IPS DF 6.9 (cell line): ENCODE measurements around the gene CADM2.

Experiments
- DNase-seq: peaks from one replicate; pipeline ENCODE4 v3.0.0-alpha.2; 2013; ENCODE audit warnings: low read depth, low spot score
- H3K27ac ChIP-seq: one replicate; pipeline ENCODE4 v1.5.1; 2013; ENCODE audit warnings: low read length, control low read depth
- H3K27me3 ChIP-seq: 2 replicates; pipeline ENCODE4 v1.6.1; 2013; ENCODE audit warnings: mild to moderate bottlenecking, low read length; ENCODE audit not compliant: control insufficient read depth, insufficient read depth
- H3K36me3 ChIP-seq: 2 replicates; pipeline ENCODE4 v1.6.1; 2013; ENCODE audit warnings: low read length; ENCODE audit not compliant: control insufficient read depth, insufficient read depth
- H3K4me1 ChIP-seq: 2 replicates; pipeline ENCODE4 v1.6.1; 2013; ENCODE audit warnings: low read length; ENCODE audit not compliant: control insufficient read depth, insufficient read depth
- H3K4me3 ChIP-seq: 2 replicates; pipeline ENCODE4 v1.5.1; 2013; ENCODE audit warnings: mild to moderate bottlenecking, low read length
- H3K9me3 ChIP-seq: 2 replicates; pipeline ENCODE4 v1.6.1; 2013; ENCODE audit warnings: low read length, inconsistent platforms; ENCODE audit not compliant: control insufficient read depth, insufficient read depth
- WGBS: extraction: QIAGEN DNeasy Blood & Tissue Kit; methylation state at CpG from one replicate; pipeline ENCODE4 v1.1.7; 2013; ENCODE audit warnings: mixed read lengths, missing lambda C conversion rate; ENCODE audit not compliant: insufficient read length, insufficient coverage; 5-methylcytosine and 5-hydroxymethylcytosine counted together

Gene CADM2

GRCh38 chr3:85862893-85863455 is 904.2 kb downstream of the CADM2 start:
- Histone ChIP-seq H3K27me3 (no peaks in the 10 kb centered on the region), H3K4me1 (no peaks in the 10 kb centered on the region), H3K27ac (no peak overlapping the region), H3K36me3 (no peaks in the 10 kb centered on the region), H3K4me3 (no peak overlapping the region), H3K9me3 (no peaks in the 10 kb centered on the region)
- no peak for DNase-seq

- Histone ChIP-seq H3K9me3 (no peaks in the 10 kb centered on the region), H3K4me1 (no peaks in the 10 kb centered on the region), H3K27ac (no peak overlapping the region), H3K4me3 (no peak overlapping the region), H3K27me3 (no peaks in the 10 kb centered on the region), H3K36me3 (no peaks in the 10 kb centered on the region)
- no peak for DNase-seq
- WGBS = no CpG with 5 or more reads among the region's 1 CpG
These were observed 906.1 kb downstream of the CADM2 start for GRCh38 chr3:85864896-85865295.

GRCh38 chr3:85867072-85867471 is 908.3 kb downstream of the CADM2 start:
- Histone ChIP-seq H3K27ac (no peak overlapping the region), H3K27me3 (no peaks in the 10 kb centered on the region), H3K36me3 (no peaks in the 10 kb centered on the region), H3K4me1 (no peaks in the 10 kb centered on the region), H3K9me3 (no peaks in the 10 kb centered on the region), H3K4me3 (no peak overlapping the region)
- WGBS = no CpG with 5 or more reads among the region's 3 CpGs
- DNase-seq = no peak

GRCh38 chr3:85875589-85875988 is 916.8 kb downstream of the CADM2 start:
- H3K27ac ChIP-seq = no peak overlapping the region
- no peak overlapping the region for H3K4me3 ChIP-seq
- DNase-seq = no peak
- H3K27me3 ChIP-seq = no peaks in the 10 kb centered on the region
- no peaks in the 10 kb centered on the region for H3K9me3 ChIP-seq
- no peaks in the 10 kb centered on the region for H3K36me3 ChIP-seq
- H3K4me1 ChIP-seq = no peaks in the 10 kb centered on the region

GRCh38 chr3:85877631-85878030 is 918.8 kb downstream of the CADM2 start:
- Histone ChIP-seq H3K4me3 (no peak overlapping the region), H3K36me3 (no peaks in the 10 kb centered on the region), H3K27ac (no peak overlapping the region), H3K9me3 (no peaks in the 10 kb centered on the region), H3K4me1 (0 out of 2 replicates have a peak, but pooled peaks cover 1% of the 10 kb centered on the region), H3K27me3 (no peaks in the 10 kb centered on the region)
- no peak for DNase-seq

GRCh38 chr3:85881833-85882393 is 923.1 kb downstream of the CADM2 start:
- DNase-seq = no peak
- no CpG with 5 or more reads among the region's 6 CpGs for WGBS
- H3K9me3 ChIP-seq = no peaks in the 10 kb centered on the region
- H3K27me3 ChIP-seq = no peaks in the 10 kb centered on the region
- no peak overlapping the region for H3K27ac ChIP-seq
- H3K4me3 ChIP-seq = no peak overlapping the region
- 0 out of 2 replicates have a peak, but pooled peaks cover 1% of the 10 kb centered on the region for H3K4me1 ChIP-seq
- no peaks in the 10 kb centered on the region for H3K36me3 ChIP-seq

GRCh38 chr3:85890043-85890555 is 931.3 kb downstream of the CADM2 start:
- WGBS = no CpG with 5 or more reads among the region's 3 CpGs
- DNase-seq = no peak

GRCh38 chr3:85903434-85903833 is 944.6 kb downstream of the CADM2 start:
- no peak overlapping the region for H3K4me3 ChIP-seq
- no peak for DNase-seq
- no peaks in the 10 kb centered on the region for H3K9me3 ChIP-seq
- no peak overlapping the region for H3K27ac ChIP-seq
- no peaks in the 10 kb centered on the region for H3K27me3 ChIP-seq
- WGBS = no CpG with 5 or more reads among the region's 5 CpGs
- no peaks in the 10 kb centered on the region for H3K36me3 ChIP-seq
- no peaks in the 10 kb centered on the region for H3K4me1 ChIP-seq

More at GRCh38 chr3:85890043-85890555, 931.3 kb downstream of the CADM2 start:
- H3K4me3 ChIP-seq = no peak overlapping the region
- H3K4me1 ChIP-seq = peaks cover 1% of the 10 kb centered on the region; the same call in 1 of the 2 replicates
- no peaks in the 10 kb centered on the region for H3K27me3 ChIP-seq
- no peak overlapping the region for H3K27ac ChIP-seq
- no peaks in the 10 kb centered on the region for H3K36me3 ChIP-seq
- no peaks in the 10 kb centered on the region for H3K9me3 ChIP-seq

GRCh38 chr3:85912980-85913379 is 954.2 kb downstream of the CADM2 start:
- Histone ChIP-seq H3K9me3 (no peaks in the 10 kb centered on the region), H3K27ac (no peak overlapping the region), H3K36me3 (no peaks in the 10 kb centered on the region), H3K4me3 (no peak overlapping the region), H3K4me1 (no peaks in the 10 kb centered on the region), H3K27me3 (no peaks in the 10 kb centered on the region)
- no peak for DNase-seq
- no CpG with 5 or more reads among the region's 2 CpGs for WGBS

GRCh38 chr3:85922374-85922773 is 963.6 kb downstream of the CADM2 start:
- WGBS = no CpG with 5 or more reads among the region's 3 CpGs
- Histone ChIP-seq H3K9me3 (no peaks in the 10 kb centered on the region), H3K36me3 (no peaks in the 10 kb centered on the region), H3K4me3 (no peak overlapping the region), H3K4me1 (no peaks in the 10 kb centered on the region), H3K27me3 (no peaks in the 10 kb centered on the region), H3K27ac (no peak overlapping the region)
- no peak for DNase-seq

- no peak overlapping the region for H3K27ac ChIP-seq
These were observed 971.9 kb downstream of the CADM2 start for GRCh38 chr3:85930718-85931117.

More at GRCh38 chr3:85930718-85931117, 971.9 kb downstream of the CADM2 start:
- Histone ChIP-seq H3K4me1 (peaks cover 1% of the 10 kb centered on the region; the same call in 1 of the 2 replicates), H3K9me3 (no peaks in the 10 kb centered on the region), H3K36me3 (no peaks in the 10 kb centered on the region), H3K4me3 (no peak overlapping the region), H3K27me3 (no peaks in the 10 kb centered on the region)
- WGBS = no CpG with 5 or more reads among the region's 1 CpG
- no peak for DNase-seq
